H9 (cell line): ENCODE results near the gene RBKS. TPM values are rescaled to one million over a fixed set of nuclear protein-coding genes. Genes with fewer than 3 reads are reported as not detected.

Experiments
- DNase-seq: peaks from one replicate; pipeline ENCODE4 v3.0.0-alpha.2; 2017
- H2AFZ ChIP-seq: one replicate; pipeline ENCODE4 v1.6.1; 2013; ENCODE audit warnings: mild to moderate bottlenecking, low read length, control low read depth, moderate library complexity
- H2AK5ac ChIP-seq: 2 replicates; pipeline ENCODE4 v1.6.1; 2013; ENCODE audit warnings: low read length, control low read depth, mixed read lengths; ENCODE audit not compliant: insufficient read length
- H2BK120ac ChIP-seq: one replicate; pipeline ENCODE4 v1.6.1; 2013; ENCODE audit warnings: low read depth, mild to moderate bottlenecking, low read length, control low read depth, inconsistent platforms; ENCODE audit not compliant: poor library complexity, severe bottlenecking
- H2BK12ac ChIP-seq: 2 replicates; pipeline ENCODE4 v1.6.1; 2013; ENCODE audit warnings: low read length, control low read depth, mixed read lengths, low read depth; ENCODE audit not compliant: insufficient read length
- H2BK15ac ChIP-seq: 2 replicates; pipeline ENCODE4 v1.6.1; 2013; ENCODE audit warnings: low read depth, low read length, control low read depth
- H2BK20ac ChIP-seq: one replicate; pipeline ENCODE4 v1.6.1; 2013; ENCODE audit warnings: low read depth, mild to moderate bottlenecking, low read length, control low read depth, inconsistent platforms; ENCODE audit not compliant: poor library complexity, severe bottlenecking
- H2BK5ac ChIP-seq: 2 replicates; pipeline ENCODE4 v1.6.1; 2013; ENCODE audit warnings: low read length, control low read depth, mixed read lengths; ENCODE audit not compliant: insufficient read length
- H3K14ac ChIP-seq: 2 replicates; pipeline ENCODE4 v1.6.1; 2013; ENCODE audit warnings: low read length, control low read depth; ENCODE audit not compliant: insufficient read depth
- H3K18ac ChIP-seq: 2 replicates; pipeline ENCODE4 v1.6.1; 2013; ENCODE audit warnings: low read depth, mild to moderate bottlenecking, mixed read lengths, low read length, control low read depth; ENCODE audit not compliant: insufficient read length
- H3K23ac ChIP-seq: 2 replicates; pipeline ENCODE4 v1.6.1; 2013; ENCODE audit warnings: low read length, control low read depth, mixed read lengths, low read depth; ENCODE audit not compliant: insufficient read length
- H3K23me2 ChIP-seq: 2 replicates; pipeline ENCODE4 v1.6.1; 2013; ENCODE audit warnings: low read depth, mild to moderate bottlenecking, mixed read lengths, low read length, control low read depth; ENCODE audit not compliant: insufficient read length, poor library complexity, severe bottlenecking
- H3K27ac ChIP-seq: 2 replicates; pipeline ENCODE4 v1.5.1; 2013; ENCODE audit warnings: low read length, control low read depth, mixed read lengths, low read depth; ENCODE audit not compliant: insufficient read length
- H3K27me3 ChIP-seq: 2 replicates; pipeline ENCODE4 v1.6.1; 2013; ENCODE audit warnings: low read length, control low read depth, inconsistent platforms; ENCODE audit not compliant: insufficient read depth
- H3K4ac ChIP-seq: 2 replicates; pipeline ENCODE4 v1.6.1; 2013; ENCODE audit warnings: low read depth, mild to moderate bottlenecking, control low read depth, inconsistent platforms, low read length, moderate library complexity
- H3K4me1 ChIP-seq: 2 replicates; pipeline ENCODE4 v1.6.1; 2013; ENCODE audit warnings: low read length, control low read depth, inconsistent platforms; ENCODE audit not compliant: insufficient read depth
- H3K4me2 ChIP-seq: 2 replicates; pipeline ENCODE4 v1.6.1; 2013; ENCODE audit warnings: low read length, control low read depth, mixed read lengths; ENCODE audit not compliant: insufficient read length, insufficient read depth
- H3K56ac ChIP-seq: 2 replicates; pipeline ENCODE4 v1.6.1; 2013; ENCODE audit warnings: low read depth, mild to moderate bottlenecking, mixed read lengths, low read length, control low read depth; ENCODE audit not compliant: insufficient read length
- H3K79me1 ChIP-seq: 2 replicates; pipeline ENCODE4 v1.6.1; 2013; ENCODE audit warnings: low read depth, mild to moderate bottlenecking, moderate library complexity, low read length, control low read depth, inconsistent platforms; ENCODE audit not compliant: insufficient read depth, poor library complexity, severe bottlenecking
- H3K79me2 ChIP-seq: 2 replicates; pipeline ENCODE4 v1.6.1; 2013; ENCODE audit warnings: low read length, control low read depth, inconsistent platforms; ENCODE audit not compliant: insufficient read depth
- H3K9ac ChIP-seq: 2 replicates; pipeline ENCODE4 v1.6.1; 2013; ENCODE audit warnings: low read length, control low read depth, mixed read lengths; ENCODE audit not compliant: insufficient read length; ENCODE audit errors: extremely low read depth
- H3K9me3 ChIP-seq: one replicate; pipeline ENCODE4 v1.6.1; 2013; ENCODE audit warnings: low read depth, low read length, inconsistent platforms; ENCODE audit not compliant: control insufficient read depth
- H3T11ph ChIP-seq: one replicate; pipeline ENCODE4 v1.6.1; 2013; ENCODE audit warnings: mild to moderate bottlenecking, low read length, control low read depth, inconsistent platforms
- H4K20me1 ChIP-seq: one replicate; pipeline ENCODE4 v1.6.1; 2013; ENCODE audit not compliant: control insufficient read depth, insufficient read length, insufficient read depth
- H4K5ac ChIP-seq: 2 replicates; pipeline ENCODE4 v1.6.1; 2013; ENCODE audit warnings: low read depth, mild to moderate bottlenecking, mixed read lengths, low read length, control low read depth; ENCODE audit not compliant: insufficient read length
- H4K8ac ChIP-seq: replicated peaks from 2 replicates; pipeline ENCODE4 v1.6.1; 2013; ENCODE audit warnings: low read length, control low read depth, mixed read lengths, low read depth; ENCODE audit not compliant: insufficient read length
- H4K91ac ChIP-seq: 2 replicates; pipeline ENCODE4 v1.6.1; 2013; ENCODE audit warnings: low read depth, mild to moderate bottlenecking, moderate library complexity, mixed read lengths, low read length, control low read depth; ENCODE audit not compliant: insufficient read length
- H3K27ac Mint-ChIP-seq, 3 experiments: 2 replicates in 2 of 3; 3 replicates in 1 of 3; pipeline ENCODE4 v1.8.0; 2020 to 2021; ENCODE audit warnings: mixed read lengths in 3 of 3, mild to moderate bottlenecking in 1 of 3, moderate library complexity in 1 of 3
- H3K27me3 Mint-ChIP-seq: 2 replicates; pipeline ENCODE4 v1.8.0; 2021; ENCODE audit warnings: low read depth, mild to moderate bottlenecking, moderate library complexity, mixed read lengths
- H3K36me3 Mint-ChIP-seq, 3 experiments: 2 replicates in 2 of 3; 3 replicates in 1 of 3; pipeline ENCODE4 v1.8.0; 2020 to 2021; ENCODE audit warnings: low read depth in 3 of 3, mixed read lengths in 3 of 3; ENCODE audit not compliant: insufficient read depth in 1 of 3
- H3K4me1 Mint-ChIP-seq, 2 experiments: 2 replicates each; pipeline ENCODE4 v1.8.0; 2020; ENCODE audit warnings: mixed read lengths in 2 of 2
- H3K4me3 Mint-ChIP-seq, 2 experiments: 2 replicates in 1 of 2; 3 replicates in 1 of 2; pipeline ENCODE4 v1.8.0; 2020 to 2021; ENCODE audit warnings: mild to moderate bottlenecking in 2 of 2, mixed read lengths in 2 of 2, moderate library complexity in 1 of 2
- H3K9me3 Mint-ChIP-seq, 2 experiments: 2 replicates in 1 of 2; 3 replicates in 1 of 2; pipeline ENCODE4 v1.8.0; 2020; ENCODE audit warnings: mild to moderate bottlenecking in 2 of 2, mixed read lengths in 2 of 2, moderate library complexity in 1 of 2
- WGBS: extraction: QIAGEN DNeasy Blood & Tissue Kit; methylation state at CpG from one replicate; pipeline ENCODE4 v1.1.7; 2013; ENCODE audit warnings: missing lambda C conversion rate, low lambda C conversion rate, mixed read lengths; ENCODE audit not compliant: insufficient read length; ENCODE audit errors: extremely low coverage; 5-methylcytosine and 5-hydroxymethylcytosine counted together
- total RNA-seq: library from RNA; stranded (reverse); gene quantifications from 2 replicates; pipeline ENCODE4 v1.2.1, GENCODE V29; 2021
- TF ChIP-seq, protein P1 (sequence below): fragments of 200-600 bp; sonication (generic); conservative IDR thresholded peaks from 3 replicates; pipeline ENCODE4 v1.8.0; 2021; ENCODE audit warnings: antibody characterized with exemption, mild to moderate bottlenecking

Gene RBKS
- total RNA-seq, 1 experiment from 2014 or later: 2.3 TPM

DNA sequence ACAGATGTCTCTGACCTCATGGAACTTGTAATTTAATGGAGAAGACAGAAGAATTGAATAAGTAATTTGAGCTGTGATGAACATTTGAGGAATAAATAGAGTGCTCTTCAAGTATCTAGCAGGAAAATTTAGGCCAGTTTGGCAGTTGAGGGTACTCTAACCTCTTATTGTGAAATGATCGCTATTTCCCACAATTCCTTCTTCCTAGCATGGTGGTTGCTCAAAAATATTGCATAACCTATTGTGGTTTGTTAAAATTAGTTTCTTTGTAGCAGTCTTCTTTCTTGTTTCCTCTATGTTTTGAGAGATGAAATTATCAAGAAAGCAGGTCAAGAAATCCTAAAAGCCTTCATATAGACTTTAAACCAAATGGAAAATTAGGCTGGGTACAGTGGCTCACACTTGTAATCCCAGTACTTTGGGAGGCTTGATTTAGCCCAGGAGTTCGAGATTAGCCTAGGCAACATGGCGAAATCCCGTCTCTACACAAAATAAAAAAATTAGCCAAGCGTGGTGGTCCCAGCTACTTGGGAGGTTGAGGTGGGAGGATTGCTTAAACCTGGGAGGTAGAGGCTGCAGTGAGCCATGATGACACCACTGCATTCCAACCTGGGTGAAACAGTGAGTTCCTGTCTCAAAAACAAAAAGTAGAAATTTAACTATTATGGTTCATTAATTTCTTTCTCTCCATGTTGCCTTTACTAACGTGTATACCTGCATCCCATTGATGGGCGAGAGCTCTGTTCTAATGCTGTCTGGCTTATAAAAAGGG lies 58.7 kb downstream of the RBKS start:
- no peaks in the 10 kb centered on the region for H3K36me3 Mint-ChIP-seq
- no peak overlapping the region for H3K4me3 Mint-ChIP-seq
- no peak overlapping the region for H3K9ac ChIP-seq
- no peaks in the 10 kb centered on the region for H3K23me2 ChIP-seq
- no peak overlapping the region for H3K4ac ChIP-seq
- no peaks in the 10 kb centered on the region for H4K20me1 ChIP-seq
- no peak overlapping the region for H4K91ac ChIP-seq
- no peak overlapping the region for H3K56ac ChIP-seq
- no peaks in the 10 kb centered on the region for H3K9me3 Mint-ChIP-seq
- no peak overlapping the region for H3K4me2 ChIP-seq
- H3K18ac ChIP-seq: no peak overlapping the region
- H3K9me3 ChIP-seq: no peaks in the 10 kb centered on the region
- no peaks in the 10 kb centered on the region for H3K4me1 ChIP-seq
- no peak overlapping the region for H2BK5ac ChIP-seq
- H2AK5ac ChIP-seq: no peak overlapping the region
- no peak overlapping the region for H2BK12ac ChIP-seq
- H4K8ac ChIP-seq: no peak overlapping the region
- H2BK120ac ChIP-seq: no peak overlapping the region
- H3K27ac Mint-ChIP-seq: no peak overlapping the region
- no peak overlapping the region for H3K14ac ChIP-seq
- no CpG with 5 or more reads among the region's 7 CpGs for WGBS
- peaks cover 2% of the 10 kb centered on the region; the same call in 1 of the 2 replicates for H3K27me3 Mint-ChIP-seq
- no peak overlapping the region for H2BK15ac ChIP-seq
- H3K27ac ChIP-seq: no peak overlapping the region
- TF ChIP-seq, protein P1, sequence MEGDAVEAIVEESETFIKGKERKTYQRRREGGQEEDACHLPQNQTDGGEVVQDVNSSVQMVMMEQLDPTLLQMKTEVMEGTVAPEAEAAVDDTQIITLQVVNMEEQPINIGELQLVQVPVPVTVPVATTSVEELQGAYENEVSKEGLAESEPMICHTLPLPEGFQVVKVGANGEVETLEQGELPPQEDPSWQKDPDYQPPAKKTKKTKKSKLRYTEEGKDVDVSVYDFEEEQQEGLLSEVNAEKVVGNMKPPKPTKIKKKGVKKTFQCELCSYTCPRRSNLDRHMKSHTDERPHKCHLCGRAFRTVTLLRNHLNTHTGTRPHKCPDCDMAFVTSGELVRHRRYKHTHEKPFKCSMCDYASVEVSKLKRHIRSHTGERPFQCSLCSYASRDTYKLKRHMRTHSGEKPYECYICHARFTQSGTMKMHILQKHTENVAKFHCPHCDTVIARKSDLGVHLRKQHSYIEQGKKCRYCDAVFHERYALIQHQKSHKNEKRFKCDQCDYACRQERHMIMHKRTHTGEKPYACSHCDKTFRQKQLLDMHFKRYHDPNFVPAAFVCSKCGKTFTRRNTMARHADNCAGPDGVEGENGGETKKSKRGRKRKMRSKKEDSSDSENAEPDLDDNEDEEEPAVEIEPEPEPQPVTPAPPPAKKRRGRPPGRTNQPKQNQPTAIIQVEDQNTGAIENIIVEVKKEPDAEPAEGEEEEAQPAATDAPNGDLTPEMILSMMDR: no peak
- H3K4me1 Mint-ChIP-seq: no peaks in the 10 kb centered on the region; a peak in 1 of 4 replicates
- no peak overlapping the region for H4K5ac ChIP-seq
- H2BK20ac ChIP-seq: no peak overlapping the region
- DNase-seq: no peak
- H3K79me2 ChIP-seq: no peaks in the 10 kb centered on the region
- no peak overlapping the region for H3K23ac ChIP-seq
- no peaks in the 10 kb centered on the region for H3K79me1 ChIP-seq
- H3K27me3 ChIP-seq: no peaks in the 10 kb centered on the region
- H2AFZ ChIP-seq: no peak overlapping the region
- no peak overlapping the region for H3T11ph ChIP-seq
